GM23338 (cell line): ENCODE measurements around the gene DACT2. TPM values are rescaled to one million over a fixed set of nuclear protein-coding genes. Genes with fewer than 3 reads are reported as not detected.
"Not testable (repeated sequence)": the region's sequence is repeated elsewhere in the genome, so short reads cannot be mapped to it uniquely, and the experiment has no call there.

ENCODE experiments used
- ATAC-seq: fragments of 200-7000 bp; cut with Tn5 transposase; 3 replicates; pipeline ENCODE4 v1.9.1; 2020
- DNase-seq: peaks from one replicate; pipeline ENCODE4 v3.0.0-alpha.2; 2015; ENCODE audit warnings: low spot score
- H2AFZ ChIP-seq: fragments of 200-600 bp; sonication (generic); 2 replicates; pipeline ENCODE4 v1.8.0; 2016; ENCODE audit warnings: antibody characterized with exemption, mild to moderate bottlenecking, moderate library complexity
- H3F3A ChIP-seq: fragments of 200-600 bp; sonication (generic); replicated peaks from 2 replicates; pipeline ENCODE4 v1.8.0; 2017; ENCODE audit warnings: antibody characterized with exemption, mixed run types, low read depth
- H3K27ac ChIP-seq: fragments of 200-600 bp; sonication (generic); 2 replicates; pipeline ENCODE4 v1.6.1; 2016; ENCODE audit warnings: low read depth
- H3K27me3 ChIP-seq: fragments of 200-600 bp; sonication (generic); 2 replicates; pipeline ENCODE4 v1.8.0; 2016; ENCODE audit warnings: mild to moderate bottlenecking, mixed run types, moderate library complexity; ENCODE audit not compliant: insufficient read depth
- H3K36me3 ChIP-seq: fragments of 200-600 bp; sonication (generic); 2 replicates; pipeline ENCODE4 v1.8.0; 2016; ENCODE audit warnings: mild to moderate bottlenecking; ENCODE audit not compliant: insufficient read depth
- H3K4me1 ChIP-seq: fragments of 200-600 bp; sonication (generic); 2 replicates; pipeline ENCODE4 v1.8.0; 2016; ENCODE audit warnings: mild to moderate bottlenecking, moderate library complexity; ENCODE audit not compliant: insufficient read depth
- H3K4me2 ChIP-seq: fragments of 200-600 bp; sonication (generic); 2 replicates; pipeline ENCODE4 v1.7.1; 2017; ENCODE audit warnings: mixed run types
- H3K4me3 ChIP-seq: fragments of 200-600 bp; sonication (generic); 2 replicates; pipeline ENCODE4 v1.6.1; 2016; ENCODE audit warnings: mixed run types
- H3K79me2 ChIP-seq: fragments of 200-600 bp; sonication (generic); replicated peaks from 2 replicates; pipeline ENCODE4 v1.8.0; 2017; ENCODE audit warnings: mild to moderate bottlenecking; ENCODE audit not compliant: insufficient read depth
- H3K9me2 ChIP-seq: fragments of 200-600 bp; sonication (generic); 2 replicates; pipeline ENCODE4 v1.8.0; 2017; ENCODE audit not compliant: insufficient read depth
- H4K20me1 ChIP-seq: fragments of 200-600 bp; sonication (generic); replicated peaks from 2 replicates; pipeline ENCODE4 v1.8.0; 2017; ENCODE audit warnings: mild to moderate bottlenecking; ENCODE audit not compliant: insufficient read depth
- H3K27ac Mint-ChIP-seq: 2 replicates; pipeline ENCODE4 v1.8.0; 2020; ENCODE audit warnings: inconsistent platforms, mild to moderate bottlenecking, moderate library complexity, mixed read lengths
- H3K27me3 Mint-ChIP-seq: 3 replicates; pipeline ENCODE4 v1.8.0; 2022; ENCODE audit warnings: low read depth, mild to moderate bottlenecking, moderate library complexity, mixed read lengths, inconsistent platforms; ENCODE audit not compliant: insufficient read depth, poor library complexity
- H3K36me3 Mint-ChIP-seq: 3 replicates; pipeline ENCODE4 v1.8.0; 2021; ENCODE audit warnings: low read depth, mild to moderate bottlenecking, inconsistent platforms, moderate library complexity, mixed read lengths
- H3K4me1 Mint-ChIP-seq: 3 replicates; pipeline ENCODE4 v1.8.0; 2020; ENCODE audit warnings: mild to moderate bottlenecking, inconsistent platforms, mixed read lengths
- H3K4me3 Mint-ChIP-seq: 3 replicates; pipeline ENCODE4 v1.8.0; 2021; ENCODE audit warnings: moderate library complexity, mild to moderate bottlenecking, inconsistent platforms, mixed read lengths
- H3K9me3 Mint-ChIP-seq: 3 replicates; pipeline ENCODE4 v1.8.0; 2020; ENCODE audit warnings: moderate library complexity, mild to moderate bottlenecking, inconsistent platforms, mixed read lengths
- EZH2 ChIP-seq: fragments of 200-600 bp; sonication (generic); IDR thresholded peaks from one replicate; pipeline ENCODE4 v1.8.0; 2017; ENCODE audit warnings: antibody characterized with exemption, mild to moderate bottlenecking, low read depth; ENCODE audit not compliant: unreplicated experiment
- EZH2phosphoT487 ChIP-seq: fragments of 200-600 bp; sonication (generic); IDR thresholded peaks from one replicate; pipeline ENCODE4 v1.8.1; 2018; ENCODE audit warnings: antibody characterized with exemption; ENCODE audit not compliant: unreplicated experiment
- JUNB ChIP-seq: IDR thresholded peaks from one replicate; pipeline ENCODE4 v1.6.1; 2016; ENCODE audit warnings: antibody characterized with exemption; ENCODE audit not compliant: unreplicated experiment
- POLR2AphosphoS5 ChIP-seq: IDR thresholded peaks from 2 replicates; pipeline ENCODE4 v1.6.1; 2016; ENCODE audit warnings: antibody characterized with exemption, low read depth
- REST ChIP-seq: IDR thresholded peaks from one replicate; pipeline ENCODE4 v1.6.1; 2018; ENCODE audit warnings: antibody characterized with exemption; ENCODE audit not compliant: unreplicated experiment
- STAT1 ChIP-seq: IDR thresholded peaks from one replicate; pipeline ENCODE4 v1.6.1; 2016; ENCODE audit warnings: antibody characterized with exemption; ENCODE audit not compliant: unreplicated experiment
- ZNF114 ChIP-seq: fragments of 250-450 bp; sonication (Bioruptor Pico); IDR thresholded peaks from 2 replicates; pipeline ENCODE4 v1.5.0; 2020; ENCODE audit warnings: mild to moderate bottlenecking, moderate library complexity
- polyA plus RNA-seq: library from polyadenylated mRNA; unstranded; fragments of >200 nt; fragmentation: Nextera tagmentation; extraction: Ambion mirVana; gene quantifications from 2 replicates; pipeline ENCODE4 v1.2.1, GENCODE V29; 2016
- total RNA-seq: library from RNA; depleted of rRNA; stranded (reverse); fragments of >200 nt; shearing (Covaris generic); gene quantifications from 2 replicates; pipeline ENCODE4 v1.2.3, GENCODE V29; 2014

Gene DACT2
- total and polyA plus RNA-seq, 2 experiments from 2014 or later: 1.8 to 10.6 TPM

GRCh38 chr6:168282985-168283685 lies 36.4 kb downstream of the DACT2 start (continued):
- TF ChIP-seq REST (no peak), EZH2 (no peak)

- no peak for DNase-seq
- Histone ChIP-seq H3K27me3 (no peaks in the 10 kb centered on the region), H3K4me3 (no peak overlapping the region), H3K36me3 (no peaks in the 10 kb centered on the region), H3K4me1 (no peaks in the 10 kb centered on the region), H3K27ac (no peak overlapping the region), H2AFZ (no peak overlapping the region), H3K4me2 (no peak overlapping the region), H3K9me2 (no peaks in the 10 kb centered on the region), H4K20me1 (no peaks in the 10 kb centered on the region), H3F3A (no peaks in the 10 kb centered on the region), H3K79me2 (no peaks in the 10 kb centered on the region)
- peaks cover 8% of the 10 kb centered on the region for H3K27me3 Mint-ChIP-seq
- no peaks in the 10 kb centered on the region; the same call in 2 of the 3 replicates for H3K4me1 Mint-ChIP-seq
- no peaks in the 10 kb centered on the region; the same call in 2 of the 3 replicates for H3K9me3 Mint-ChIP-seq
- H3K4me3 Mint-ChIP-seq: no peak overlapping the region; the same call in 2 of the 3 replicates
- TF ChIP-seq POLR2AphosphoS5 (no peak), STAT1 (no peak), ZNF114 (CRISPR knock-in tag) (no peak), JUNB (no peak), EZH2phosphoT487 (no peak)
- no peaks in the 10 kb centered on the region; the same call in 2 of the 3 replicates for H3K36me3 Mint-ChIP-seq
- ATAC-seq: no peak
- no peak overlapping the region for H3K27ac Mint-ChIP-seq
These were observed 37.8 kb downstream of the DACT2 start for GRCh38 chr6:168281826-168282225.

GRCh38 chr6:168281314-168281713 lies 38.3 kb downstream of the DACT2 start:
- H3K27me3 Mint-ChIP-seq, H2AFZ ChIP-seq, H3K4me2 ChIP-seq, H3K27me3 ChIP-seq, H3F3A ChIP-seq, H3K27ac Mint-ChIP-seq, H3K79me2 ChIP-seq, H4K20me1 ChIP-seq, ATAC-seq, H3K4me3 Mint-ChIP-seq, H3K27ac ChIP-seq, H3K9me3 Mint-ChIP-seq, H3K9me2 ChIP-seq, DNase-seq, H3K4me1 Mint-ChIP-seq, H3K36me3 ChIP-seq, H3K4me1 ChIP-seq, H3K4me3 ChIP-seq, H3K36me3 Mint-ChIP-seq: not testable (repeated sequence)
